B cell (primary cell): ENCODE data around the gene SLC44A1.

Experiments
- EZH2 ChIP-seq: IDR thresholded peaks from 2 replicates; pipeline ENCODE4 v1.6.1; 2012; ENCODE audit warnings: borderline replicate concordance, low read depth, mild to moderate bottlenecking, moderate library complexity, low read length; ENCODE audit not compliant: insufficient read depth, poor library complexity, severe bottlenecking
- TF ChIP-seq, protein P1 (sequence below): fragments of 200-600 bp; IDR thresholded peaks from one replicate; pipeline ENCODE4 v1.8.0; 2022; ENCODE audit warnings: antibody characterized with exemption, mild to moderate bottlenecking

DNA sequence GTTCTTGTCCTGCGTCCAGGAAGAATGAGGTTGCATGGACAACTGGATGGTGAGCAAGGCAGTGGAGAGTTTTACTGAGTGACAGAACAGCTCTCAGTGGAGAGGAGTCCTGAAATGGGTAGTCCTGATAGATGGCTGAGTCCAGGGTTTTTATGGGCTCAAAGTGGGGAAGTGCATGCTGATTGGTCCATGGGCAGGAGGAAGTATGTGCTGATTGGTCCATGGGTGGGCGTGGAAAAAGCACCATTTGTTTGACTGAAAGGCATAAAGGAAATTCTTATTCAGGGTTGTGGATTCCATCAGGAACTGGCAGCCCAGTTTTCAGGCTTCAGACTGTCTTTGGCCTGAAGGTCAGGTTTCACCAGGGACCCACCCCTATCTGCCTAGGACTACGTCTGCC is 214.0 kb downstream of the SLC44A1 start:
- TF ChIP-seq EZH2, result no peak
- TF ChIP-seq, protein P1, sequence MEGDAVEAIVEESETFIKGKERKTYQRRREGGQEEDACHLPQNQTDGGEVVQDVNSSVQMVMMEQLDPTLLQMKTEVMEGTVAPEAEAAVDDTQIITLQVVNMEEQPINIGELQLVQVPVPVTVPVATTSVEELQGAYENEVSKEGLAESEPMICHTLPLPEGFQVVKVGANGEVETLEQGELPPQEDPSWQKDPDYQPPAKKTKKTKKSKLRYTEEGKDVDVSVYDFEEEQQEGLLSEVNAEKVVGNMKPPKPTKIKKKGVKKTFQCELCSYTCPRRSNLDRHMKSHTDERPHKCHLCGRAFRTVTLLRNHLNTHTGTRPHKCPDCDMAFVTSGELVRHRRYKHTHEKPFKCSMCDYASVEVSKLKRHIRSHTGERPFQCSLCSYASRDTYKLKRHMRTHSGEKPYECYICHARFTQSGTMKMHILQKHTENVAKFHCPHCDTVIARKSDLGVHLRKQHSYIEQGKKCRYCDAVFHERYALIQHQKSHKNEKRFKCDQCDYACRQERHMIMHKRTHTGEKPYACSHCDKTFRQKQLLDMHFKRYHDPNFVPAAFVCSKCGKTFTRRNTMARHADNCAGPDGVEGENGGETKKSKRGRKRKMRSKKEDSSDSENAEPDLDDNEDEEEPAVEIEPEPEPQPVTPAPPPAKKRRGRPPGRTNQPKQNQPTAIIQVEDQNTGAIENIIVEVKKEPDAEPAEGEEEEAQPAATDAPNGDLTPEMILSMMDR, result no peak
